ENCODE measurements around the gene RGMA. TPM values are rescaled to one million over a fixed set of nuclear protein-coding genes. Genes with fewer than 3 reads are reported as not detected.

RGMA gene
- total RNA-seq, 4 donors from 2014 or later, result 5.6 to 12.8 (median 8.5) TPM

DNA sequence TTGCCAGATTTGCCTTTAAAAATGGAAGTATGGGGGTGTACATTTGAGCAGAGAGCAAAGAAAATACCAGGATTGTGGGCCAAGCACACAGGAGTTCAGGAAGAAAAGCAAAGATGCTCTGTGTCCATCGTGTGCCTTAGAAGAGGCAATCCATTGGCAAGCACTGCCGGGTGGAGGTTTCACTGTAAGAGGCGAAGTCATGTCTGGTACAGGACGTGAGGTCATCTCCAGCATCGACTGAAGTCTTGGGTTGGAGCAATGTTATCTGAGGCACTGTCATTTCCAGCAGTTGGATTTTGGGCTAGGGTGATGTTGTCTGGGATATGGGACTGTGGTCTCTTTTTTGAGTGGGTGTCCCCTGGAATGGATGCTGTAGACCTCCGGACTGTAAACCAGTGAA is 4.8 kb upstream of the RGMA start:
- TF ChIP-seq, protein P1, sequence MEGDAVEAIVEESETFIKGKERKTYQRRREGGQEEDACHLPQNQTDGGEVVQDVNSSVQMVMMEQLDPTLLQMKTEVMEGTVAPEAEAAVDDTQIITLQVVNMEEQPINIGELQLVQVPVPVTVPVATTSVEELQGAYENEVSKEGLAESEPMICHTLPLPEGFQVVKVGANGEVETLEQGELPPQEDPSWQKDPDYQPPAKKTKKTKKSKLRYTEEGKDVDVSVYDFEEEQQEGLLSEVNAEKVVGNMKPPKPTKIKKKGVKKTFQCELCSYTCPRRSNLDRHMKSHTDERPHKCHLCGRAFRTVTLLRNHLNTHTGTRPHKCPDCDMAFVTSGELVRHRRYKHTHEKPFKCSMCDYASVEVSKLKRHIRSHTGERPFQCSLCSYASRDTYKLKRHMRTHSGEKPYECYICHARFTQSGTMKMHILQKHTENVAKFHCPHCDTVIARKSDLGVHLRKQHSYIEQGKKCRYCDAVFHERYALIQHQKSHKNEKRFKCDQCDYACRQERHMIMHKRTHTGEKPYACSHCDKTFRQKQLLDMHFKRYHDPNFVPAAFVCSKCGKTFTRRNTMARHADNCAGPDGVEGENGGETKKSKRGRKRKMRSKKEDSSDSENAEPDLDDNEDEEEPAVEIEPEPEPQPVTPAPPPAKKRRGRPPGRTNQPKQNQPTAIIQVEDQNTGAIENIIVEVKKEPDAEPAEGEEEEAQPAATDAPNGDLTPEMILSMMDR (IDR thresholded peaks at IDR 0.05), result no peak
- no peak for DNase-seq (ENCODE audit: low spot score)
- no peak for ATAC-seq (ENCODE audit: low FRiP score)

DNA sequence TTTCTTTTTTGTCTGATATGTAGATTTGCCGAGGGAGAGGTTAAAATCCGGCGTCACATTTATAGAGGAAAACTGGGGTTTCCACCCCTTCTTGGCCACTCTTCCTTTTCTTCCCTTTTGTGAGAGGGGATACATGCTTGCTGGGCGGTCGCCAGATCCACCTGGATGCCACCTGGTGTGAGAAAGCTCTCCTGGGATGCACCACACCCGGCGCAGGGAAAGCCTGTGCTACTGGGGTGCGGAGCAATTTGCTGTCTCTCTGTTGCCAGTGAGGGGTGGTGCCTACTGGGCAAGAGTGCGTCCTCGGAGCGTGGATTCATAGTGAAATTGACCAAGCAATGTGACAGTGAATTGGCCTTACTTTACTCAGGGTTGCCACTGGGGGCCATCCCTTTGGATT is 2.5 kb upstream of the RGMA start:
- no peak for DNase-seq (ENCODE audit: low spot score)
- TF ChIP-seq, protein P1 (IDR thresholded peaks at IDR 0.05), result no peak
- no peak for ATAC-seq (ENCODE audit: low FRiP score)

DNA sequence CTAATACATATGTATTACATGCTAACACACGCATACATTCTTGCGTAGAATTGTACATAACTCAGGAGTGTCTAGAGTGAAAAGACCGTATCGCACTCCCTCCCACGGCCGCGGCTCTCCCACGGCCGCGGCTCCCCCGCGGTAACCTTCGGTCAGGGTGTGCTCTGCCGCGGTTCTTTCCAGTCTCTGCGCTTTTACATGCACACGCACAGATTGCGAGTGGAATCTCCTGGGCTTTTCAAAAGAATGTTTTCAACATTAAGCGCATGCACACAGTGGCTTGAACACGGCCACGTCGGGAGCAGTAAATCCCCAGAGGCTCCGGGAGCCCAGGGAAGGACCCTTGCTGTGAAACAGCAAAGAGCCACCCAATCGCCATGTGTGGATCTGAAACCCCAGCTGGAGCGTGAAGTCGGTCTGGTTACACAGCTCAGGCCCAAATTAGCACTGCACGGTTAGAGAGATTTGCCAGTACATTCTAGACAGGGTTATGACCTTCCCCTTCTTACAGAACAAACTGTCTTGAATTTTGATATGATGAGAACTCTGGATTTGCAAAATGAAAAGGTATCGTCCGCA is 805 bp upstream of the RGMA start:
- TF ChIP-seq, protein P1 (IDR thresholded peaks at IDR 0.05), result no peak
- ATAC-seq (ENCODE audit: low FRiP score), result no peak
- no peak for DNase-seq (ENCODE audit: low spot score)

DNA sequence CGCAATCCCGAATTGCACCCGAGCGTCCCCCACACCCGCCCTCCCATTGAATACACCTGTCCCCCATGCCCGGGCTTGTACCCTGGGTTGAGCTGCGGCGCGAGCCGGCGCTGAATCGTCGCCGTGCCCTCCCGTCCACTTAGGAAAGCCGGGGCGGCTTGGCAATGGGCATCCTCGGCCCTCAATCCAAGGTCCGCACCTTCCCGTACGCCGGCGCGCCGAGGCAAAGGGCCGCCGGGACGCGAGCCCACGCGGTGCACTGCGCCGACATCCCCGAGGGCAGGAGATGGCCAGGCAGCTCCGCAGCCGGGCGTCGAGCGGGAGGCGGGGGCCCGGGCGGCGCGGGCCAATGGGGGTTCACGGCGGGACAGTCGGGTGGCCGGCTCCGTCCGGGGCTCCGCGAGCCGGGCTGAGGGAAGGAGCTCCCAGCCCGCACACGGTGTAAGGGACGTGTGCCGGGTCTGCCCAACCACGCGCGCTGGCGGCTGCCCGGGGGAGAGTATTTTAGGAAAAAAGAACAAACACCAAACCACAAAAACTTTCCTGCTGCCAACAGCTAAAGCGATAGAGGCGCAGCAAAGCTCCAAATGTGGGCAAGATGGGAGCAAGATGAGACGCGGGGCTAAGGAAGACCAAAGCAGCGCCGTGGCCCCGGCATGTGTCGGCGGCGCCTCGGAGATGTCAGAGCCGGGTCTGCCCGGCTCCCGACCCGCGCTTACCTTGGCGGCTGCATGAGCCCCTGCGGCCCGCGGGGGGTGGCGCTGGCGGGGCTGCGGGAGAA is 621 bp downstream of the RGMA start:
- TF ChIP-seq, protein P1 (IDR thresholded peaks at IDR 0.05), result no peak
- DNase-seq (ENCODE audit: low spot score) (no peak), ATAC-seq (ENCODE audit: low FRiP score) (peak; percentile 67)

DNA sequence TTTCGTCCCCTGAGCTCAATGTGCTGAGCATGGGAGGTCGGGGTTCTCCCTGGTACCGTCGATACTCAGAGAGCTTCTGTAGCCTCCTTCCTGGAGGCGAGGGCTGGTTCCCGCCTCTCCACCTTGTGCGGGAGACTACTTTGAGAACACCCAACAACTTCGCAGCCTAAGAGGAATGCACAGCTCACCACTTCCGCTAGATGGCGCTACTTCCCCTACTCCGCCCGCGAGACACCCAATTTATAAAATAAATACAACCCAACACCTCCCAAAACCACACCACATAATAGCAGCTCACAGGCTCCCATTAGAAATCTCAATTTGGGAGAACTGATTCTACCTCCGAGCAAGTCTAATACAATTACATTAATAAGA is 1.2 kb downstream of the RGMA start:
- peak; percentile 62 for DNase-seq (ENCODE audit: low spot score)
- TF ChIP-seq, protein P1 (IDR thresholded peaks at IDR 0.05), result peak in 1 of 3 donors; percentile 88
- ATAC-seq (ENCODE audit: low FRiP score), result peak; percentile 82

DNA sequence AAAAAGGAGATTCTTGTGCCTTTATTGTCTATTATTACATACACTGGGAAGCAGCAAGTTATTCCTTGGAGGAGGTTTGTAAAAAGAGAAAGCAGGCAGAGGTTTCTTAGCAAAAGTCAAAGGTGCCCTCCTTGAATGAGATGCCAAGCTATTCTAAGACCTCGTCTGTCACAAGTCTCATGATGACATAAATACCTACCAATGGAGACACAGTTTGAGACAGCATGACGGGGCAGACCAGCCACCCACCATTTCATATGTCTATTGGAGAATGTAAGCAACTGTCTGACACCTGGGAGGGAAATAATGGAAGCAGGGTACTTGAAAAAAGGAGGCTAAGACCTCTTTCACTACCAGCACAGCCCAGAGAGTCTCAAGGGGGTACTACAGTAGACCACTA is 2.2 kb downstream of the RGMA start:
- no peak for ATAC-seq (ENCODE audit: low FRiP score)
- TF ChIP-seq, protein P1 (IDR thresholded peaks at IDR 0.05), result no peak
- DNase-seq (ENCODE audit: low spot score), result no peak

DNA sequence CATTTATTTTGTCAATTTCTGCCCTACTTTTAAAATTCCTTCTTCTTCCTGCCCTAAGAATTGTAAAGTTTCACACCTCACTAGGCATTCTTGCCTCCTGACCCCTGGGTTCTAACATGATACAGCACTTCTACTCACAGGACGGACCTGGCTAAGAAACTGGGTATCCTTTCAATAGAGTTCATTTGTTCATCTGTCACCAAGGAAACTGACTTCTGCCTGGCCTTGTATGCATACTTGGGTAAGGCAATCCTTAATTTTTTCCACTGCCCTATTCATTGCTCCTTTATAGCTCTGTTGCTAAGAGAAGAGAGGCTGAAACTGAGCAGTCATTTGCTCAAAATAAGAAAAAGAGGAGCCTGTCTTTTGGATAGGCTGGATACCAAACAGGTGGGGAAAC is 3.3 kb downstream of the RGMA start:
- ATAC-seq (ENCODE audit: low FRiP score) (no peak), DNase-seq (ENCODE audit: low spot score) (no peak)
- TF ChIP-seq, protein P1 (IDR thresholded peaks at IDR 0.05), result no peak
